Astrocyte of the spinal cord (primary cell): ENCODE data around the gene AP1S1.

ENCODE experiments used
- DNase-seq: peaks from one replicate; pipeline ENCODE4 v3.0.0; 2011; ENCODE audit warnings: low read depth, low spot score
- H3K4me3 ChIP-seq: 2 replicates; pipeline ENCODE4 v1.5.1; 2011; ENCODE audit warnings: low read depth, mild to moderate bottlenecking, low read length, moderate library complexity
- in situ Hi-C: cut with HindIII; loops from 2 replicates; pipeline ENCODE4 v1.10.0; 2017; ENCODE audit warnings: low sequenced_read_pairs
- TF ChIP-seq, protein P1 (sequence below): IDR thresholded peaks from 2 replicates; pipeline ENCODE4 v1.5.1; 2012; ENCODE audit warnings: low read depth, mild to moderate bottlenecking, low read length, inconsistent platforms

Gene AP1S1

DNA sequence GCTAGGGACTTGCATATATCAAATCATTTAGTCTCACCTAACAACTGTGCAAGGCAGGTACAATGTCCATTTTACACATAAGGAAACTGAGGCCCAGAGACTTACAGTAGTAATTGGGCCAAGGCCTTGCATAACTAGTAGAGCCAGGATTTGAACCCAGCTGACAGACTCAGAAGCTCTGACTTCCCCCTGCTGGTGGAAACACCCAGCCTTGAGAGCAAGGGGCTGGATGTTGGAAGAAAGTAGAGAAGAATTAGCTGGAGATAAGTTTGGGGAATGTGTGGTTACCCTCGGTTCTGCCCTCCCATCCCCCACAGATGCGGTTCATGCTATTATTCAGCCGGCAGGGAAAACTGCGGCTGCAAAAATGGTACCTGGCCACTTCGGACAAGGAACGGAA, 2.0 kb downstream of the AP1S1 start:
- TF ChIP-seq, protein P1, sequence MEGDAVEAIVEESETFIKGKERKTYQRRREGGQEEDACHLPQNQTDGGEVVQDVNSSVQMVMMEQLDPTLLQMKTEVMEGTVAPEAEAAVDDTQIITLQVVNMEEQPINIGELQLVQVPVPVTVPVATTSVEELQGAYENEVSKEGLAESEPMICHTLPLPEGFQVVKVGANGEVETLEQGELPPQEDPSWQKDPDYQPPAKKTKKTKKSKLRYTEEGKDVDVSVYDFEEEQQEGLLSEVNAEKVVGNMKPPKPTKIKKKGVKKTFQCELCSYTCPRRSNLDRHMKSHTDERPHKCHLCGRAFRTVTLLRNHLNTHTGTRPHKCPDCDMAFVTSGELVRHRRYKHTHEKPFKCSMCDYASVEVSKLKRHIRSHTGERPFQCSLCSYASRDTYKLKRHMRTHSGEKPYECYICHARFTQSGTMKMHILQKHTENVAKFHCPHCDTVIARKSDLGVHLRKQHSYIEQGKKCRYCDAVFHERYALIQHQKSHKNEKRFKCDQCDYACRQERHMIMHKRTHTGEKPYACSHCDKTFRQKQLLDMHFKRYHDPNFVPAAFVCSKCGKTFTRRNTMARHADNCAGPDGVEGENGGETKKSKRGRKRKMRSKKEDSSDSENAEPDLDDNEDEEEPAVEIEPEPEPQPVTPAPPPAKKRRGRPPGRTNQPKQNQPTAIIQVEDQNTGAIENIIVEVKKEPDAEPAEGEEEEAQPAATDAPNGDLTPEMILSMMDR, result peak; percentile 36
- no peak for DNase-seq
- no peak overlapping the region for H3K4me3 ChIP-seq
- in situ Hi-C loops, result no loop called here

DNA sequence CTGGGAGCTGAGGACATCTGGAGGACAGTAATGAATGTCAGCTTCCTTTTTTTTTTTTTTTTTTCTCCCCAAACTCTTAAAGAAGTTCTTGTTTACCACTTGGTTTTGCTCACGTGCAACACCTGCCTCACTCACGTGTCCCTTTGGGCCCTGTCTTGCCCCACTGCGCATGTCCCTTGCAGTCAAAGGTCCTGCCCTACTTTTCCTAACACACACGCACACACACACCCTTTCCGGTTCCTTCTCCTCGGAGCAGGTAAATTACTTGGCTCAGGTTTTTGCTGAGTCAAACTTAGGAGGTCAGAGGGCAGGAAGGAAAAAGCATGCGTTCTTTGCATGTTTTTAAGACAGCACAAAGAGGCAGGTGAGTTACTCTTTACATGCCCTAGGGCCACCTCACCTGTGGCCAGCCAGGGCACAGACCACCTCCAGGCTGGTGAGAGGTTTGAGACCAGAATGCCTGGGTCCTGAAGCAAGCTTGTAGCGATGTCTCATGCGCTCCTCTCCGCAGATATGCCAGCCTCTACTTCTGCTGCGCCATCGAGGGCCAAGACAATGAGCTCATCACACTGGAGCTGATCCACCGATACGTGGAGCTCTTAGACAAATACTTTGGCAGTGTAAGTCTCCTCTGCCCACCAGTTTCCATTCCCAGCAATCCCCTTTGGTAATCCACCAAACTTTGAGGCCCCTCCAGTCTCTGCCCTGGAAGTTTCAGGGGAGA, 2.8 kb downstream of the AP1S1 start:
- TF ChIP-seq, protein P1, result no peak
- no peak for DNase-seq
- H3K4me3 ChIP-seq, result no peak overlapping the region
- in situ Hi-C loops, result no loop called here

DNA sequence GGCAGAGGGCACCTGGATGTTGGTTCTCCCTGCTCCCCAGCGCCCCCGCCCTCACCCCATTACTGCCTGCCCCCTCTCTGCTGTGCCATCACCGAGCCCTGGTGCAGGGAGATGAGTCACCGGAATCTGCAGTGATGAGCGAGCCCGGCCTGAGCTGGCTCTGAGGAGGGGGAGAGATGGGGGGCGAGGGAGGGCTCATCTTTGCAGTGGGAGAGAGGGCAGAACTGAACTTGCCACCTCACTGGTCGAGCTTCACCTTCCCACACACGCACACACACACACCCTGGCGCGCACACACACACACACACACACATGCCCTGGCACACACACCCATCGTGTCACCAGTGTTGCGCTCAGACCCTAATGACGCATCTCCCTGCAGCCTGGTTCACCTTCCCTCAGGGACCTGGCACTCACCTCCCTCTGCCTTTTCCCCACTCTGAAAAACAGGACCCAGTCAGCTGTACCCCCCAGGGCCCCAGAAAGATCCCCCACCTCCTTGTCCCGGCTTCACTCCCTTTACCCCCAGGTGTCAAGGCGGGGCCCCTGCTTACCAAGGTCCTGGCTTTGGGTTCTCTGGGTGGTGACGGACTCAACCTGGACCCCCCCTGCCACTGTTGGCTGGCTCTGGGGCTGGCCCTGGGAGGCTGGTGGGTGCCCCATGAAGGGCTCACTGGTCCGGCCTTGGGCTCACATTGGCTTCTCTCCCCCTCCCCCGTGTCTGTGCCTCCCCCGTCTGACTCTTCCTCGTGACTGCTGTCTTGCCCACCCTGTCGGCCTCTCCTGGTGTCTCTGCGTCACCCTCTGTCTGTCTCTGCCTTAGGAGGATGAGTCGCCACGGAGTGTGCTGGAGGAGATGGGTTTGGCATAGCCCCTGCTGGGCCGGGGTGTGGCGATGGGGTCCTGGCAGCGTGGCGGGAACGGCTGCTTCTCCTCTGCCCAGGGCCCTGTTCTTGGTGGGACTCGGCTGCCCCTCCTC, 5.7 kb downstream of the AP1S1 start:
- TF ChIP-seq, protein P1, result no peak
- DNase-seq, result no peak

DNA sequence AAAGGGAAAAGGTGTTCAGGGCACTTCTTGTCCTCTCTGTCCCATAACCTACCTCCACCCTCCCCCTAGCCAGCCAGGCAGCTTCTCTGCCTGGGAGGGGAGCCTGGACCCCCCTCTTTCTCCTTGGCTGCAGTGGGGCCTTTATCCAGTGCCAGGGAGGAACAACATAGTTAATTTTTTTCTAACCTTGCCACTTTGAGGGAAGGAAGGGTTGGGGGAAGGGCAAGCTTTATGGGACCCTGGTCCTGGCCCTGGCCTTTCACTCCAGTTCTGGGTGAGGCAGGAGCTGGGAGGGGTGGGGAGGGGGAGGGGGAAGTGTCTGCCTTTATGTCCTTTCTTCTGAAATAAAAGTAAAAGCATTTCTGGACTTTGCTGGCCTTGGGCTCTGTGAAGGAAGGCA, 6.6 kb downstream of the AP1S1 start:
- in situ Hi-C loops, result no loop called here
- TF ChIP-seq, protein P1, result no peak

More for the DNA sequence above, 5.7 kb downstream of the AP1S1 start:
- in situ Hi-C loops, result no loop called here
- H3K4me3 ChIP-seq, result no peak overlapping the region

DNA sequence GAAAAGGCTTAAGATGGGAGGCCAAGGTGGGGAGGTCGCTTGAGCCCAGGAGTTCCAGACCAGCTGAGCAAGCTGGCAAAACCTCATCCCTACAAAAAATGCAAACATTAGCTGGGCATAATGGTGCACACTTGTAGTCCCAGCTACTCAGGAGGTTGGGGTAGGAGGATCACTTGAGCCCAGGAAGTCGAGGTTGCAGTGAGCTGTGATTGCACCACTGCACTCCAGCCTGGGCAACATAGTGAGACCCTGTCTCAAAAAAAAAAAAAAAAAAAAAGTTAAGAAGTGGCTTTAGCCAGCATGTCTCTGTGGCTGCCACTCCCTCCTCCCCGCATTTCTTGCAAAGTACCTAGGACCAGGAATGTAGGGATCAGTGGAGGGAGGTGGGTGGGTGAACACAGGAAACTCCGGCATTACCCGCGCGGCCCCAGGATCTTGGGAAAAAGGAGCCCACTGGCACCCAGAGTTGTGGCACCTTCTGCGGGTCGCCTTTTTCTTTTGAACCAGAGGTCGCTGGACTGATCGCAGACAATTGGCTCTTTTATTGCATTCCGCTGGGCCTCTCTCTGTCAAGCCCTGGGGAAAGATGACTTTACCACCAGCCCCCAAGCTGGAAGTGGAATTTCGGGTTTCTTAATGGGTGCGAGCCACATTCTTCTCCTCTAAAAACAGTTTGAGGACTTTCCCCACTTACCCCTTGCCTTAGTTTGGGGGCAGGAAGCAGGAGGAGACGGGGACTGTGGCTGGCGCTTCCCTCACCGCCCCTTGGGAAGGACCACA, 7.6 kb downstream of the AP1S1 start:
- in situ Hi-C loops, result no loop called here

More for the DNA sequence above, 6.6 kb downstream of the AP1S1 start:
- no peak overlapping the region for H3K4me3 ChIP-seq
- DNase-seq, result no peak

More for the DNA sequence above, 7.6 kb downstream of the AP1S1 start:
- no peak for DNase-seq
- TF ChIP-seq, protein P1, result no peak
- no peak overlapping the region for H3K4me3 ChIP-seq
